HG03039 (cell line): Measurements from ENCODE around the gene C19orf38.
"Not testable (repeated sequence)": the region's sequence is repeated elsewhere in the genome, so short reads cannot be mapped to it uniquely, and the experiment has no call there.

Experiments
- ATAC-seq: cut with Tn5 transposase; IDR thresholded peaks from one replicate; pipeline ENCODE4 v1.9.1; 2021; ENCODE audit warnings: mild to moderate bottlenecking, moderate library complexity; ENCODE audit not compliant: unreplicated experiment

Gene C19orf38

GRCh38 chr19:10846500-10847202 lies 1.6 kb upstream of the C19orf38 start:
- ATAC-seq: no peak

GRCh38 chr19:10850631-10851030 lies 2.4 kb downstream of the C19orf38 start:
- no peak for ATAC-seq

GRCh38 chr19:10852098-10852800 lies 4.0 kb downstream of the C19orf38 start:
- ATAC-seq: no peak

- no peak for ATAC-seq
Measured at GRCh38 chr19:10852941-10853340, 4.7 kb downstream of the C19orf38 start.

GRCh38 chr19:10854350-10855089 lies 6.3 kb downstream of the C19orf38 start:
- ATAC-seq: no peak

GRCh38 chr19:10855879-10856522 lies 7.8 kb downstream of the C19orf38 start:
- no peak for ATAC-seq

GRCh38 chr19:10856899-10857298 lies 8.7 kb downstream of the C19orf38 start:
- ATAC-seq: not testable (repeated sequence)

GRCh38 chr19:10858204-10858828 lies 10.1 kb downstream of the C19orf38 start:
- ATAC-seq: no peak

- ATAC-seq: no peak
Measured at GRCh38 chr19:10861103-10861651, 13.0 kb downstream of the C19orf38 start.

- ATAC-seq: no peak
Measured at GRCh38 chr19:10862561-10863106, 14.4 kb downstream of the C19orf38 start.

- ATAC-seq: no peak
Measured at GRCh38 chr19:10863107-10863717, 15.0 kb downstream of the C19orf38 start.

GRCh38 chr19:10864538-10864899 lies 16.3 kb downstream of the C19orf38 start:
- no peak for ATAC-seq

GRCh38 chr19:10866495-10866894 lies 18.3 kb downstream of the C19orf38 start:
- no peak for ATAC-seq

GRCh38 chr19:10868872-10869547 lies 20.8 kb downstream of the C19orf38 start:
- no peak for ATAC-seq

- ATAC-seq: not testable (repeated sequence)
Measured at GRCh38 chr19:10869872-10870311, 21.7 kb downstream of the C19orf38 start.

- no peak for ATAC-seq
Measured at GRCh38 chr19:10870501-10870954, 22.3 kb downstream of the C19orf38 start.

GRCh38 chr19:10870955-10871603 lies 22.9 kb downstream of the C19orf38 start, which contains the start of gene CARM1:
CARM1 (plus strand) TSS chr19:10871553; CDS start chr19:10871703, 150 bp downstream.
- peak; percentile 57 for ATAC-seq
